Measurements from ENCODE around the gene COPE. TPM values are rescaled to one million over a fixed set of nuclear protein-coding genes. Genes with fewer than 3 reads are reported as not detected.

The COPE gene
- total RNA-seq, 1 donor from 2014 or later, result 331 TPM

DNA sequence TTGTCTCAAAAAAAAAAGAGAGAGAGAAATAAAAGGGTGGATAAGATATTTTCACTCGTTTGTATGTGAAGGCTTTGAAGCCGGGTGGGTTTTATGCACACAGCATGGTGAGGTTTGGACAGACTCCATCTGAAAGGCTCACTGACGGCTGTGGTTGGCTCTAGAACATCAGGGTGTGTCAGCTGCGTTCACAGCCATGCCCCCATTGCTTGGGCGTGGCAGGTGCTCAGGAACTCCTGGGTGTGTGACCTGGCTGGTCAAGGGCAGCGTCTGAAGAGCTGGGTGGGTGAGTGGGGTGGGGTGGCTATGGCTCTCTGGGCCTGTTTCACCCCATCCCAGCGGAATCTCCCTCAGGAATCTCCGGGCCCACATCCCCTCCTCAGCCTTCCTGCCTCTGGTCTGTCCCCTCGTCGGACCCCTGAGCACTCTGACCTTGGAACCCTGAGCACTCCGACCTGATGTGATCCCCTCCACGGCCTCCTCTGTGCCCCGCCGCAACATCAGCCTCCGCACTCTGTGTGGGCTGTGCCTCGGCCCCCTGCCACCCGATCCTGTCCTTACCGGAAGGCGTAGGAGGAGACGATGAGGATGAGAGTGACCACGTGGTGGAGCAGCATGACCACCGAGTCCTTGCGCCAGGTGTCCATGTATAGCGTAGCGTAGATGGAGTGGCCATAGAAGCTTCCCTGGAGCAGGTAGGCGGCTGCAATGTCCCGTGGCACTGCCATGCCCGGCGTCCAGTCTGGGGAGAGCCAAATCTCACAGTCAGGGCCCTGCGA, 35.5 kb downstream of the COPE start:
- no peak for DNase-seq (ENCODE audit: low read depth)
- TF ChIP-seq, protein P1, sequence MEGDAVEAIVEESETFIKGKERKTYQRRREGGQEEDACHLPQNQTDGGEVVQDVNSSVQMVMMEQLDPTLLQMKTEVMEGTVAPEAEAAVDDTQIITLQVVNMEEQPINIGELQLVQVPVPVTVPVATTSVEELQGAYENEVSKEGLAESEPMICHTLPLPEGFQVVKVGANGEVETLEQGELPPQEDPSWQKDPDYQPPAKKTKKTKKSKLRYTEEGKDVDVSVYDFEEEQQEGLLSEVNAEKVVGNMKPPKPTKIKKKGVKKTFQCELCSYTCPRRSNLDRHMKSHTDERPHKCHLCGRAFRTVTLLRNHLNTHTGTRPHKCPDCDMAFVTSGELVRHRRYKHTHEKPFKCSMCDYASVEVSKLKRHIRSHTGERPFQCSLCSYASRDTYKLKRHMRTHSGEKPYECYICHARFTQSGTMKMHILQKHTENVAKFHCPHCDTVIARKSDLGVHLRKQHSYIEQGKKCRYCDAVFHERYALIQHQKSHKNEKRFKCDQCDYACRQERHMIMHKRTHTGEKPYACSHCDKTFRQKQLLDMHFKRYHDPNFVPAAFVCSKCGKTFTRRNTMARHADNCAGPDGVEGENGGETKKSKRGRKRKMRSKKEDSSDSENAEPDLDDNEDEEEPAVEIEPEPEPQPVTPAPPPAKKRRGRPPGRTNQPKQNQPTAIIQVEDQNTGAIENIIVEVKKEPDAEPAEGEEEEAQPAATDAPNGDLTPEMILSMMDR (IDR thresholded peaks at IDR 0.05; ENCODE audit: insufficient read depth, low read length, severe bottlenecking), result no peak
- Histone ChIP-seq H3K36me3 (ENCODE audit: control insufficient read depth, insufficient read depth, low read length) (no peaks in the 10 kb centered on the region), H3K4me3 (ENCODE audit: low read depth, low read length) (no peak overlapping the region), H3K27me3 (ENCODE audit: control insufficient read depth, insufficient read depth, low read length) (no peaks in the 10 kb centered on the region)
- no peak for FAIRE-seq

DNA sequence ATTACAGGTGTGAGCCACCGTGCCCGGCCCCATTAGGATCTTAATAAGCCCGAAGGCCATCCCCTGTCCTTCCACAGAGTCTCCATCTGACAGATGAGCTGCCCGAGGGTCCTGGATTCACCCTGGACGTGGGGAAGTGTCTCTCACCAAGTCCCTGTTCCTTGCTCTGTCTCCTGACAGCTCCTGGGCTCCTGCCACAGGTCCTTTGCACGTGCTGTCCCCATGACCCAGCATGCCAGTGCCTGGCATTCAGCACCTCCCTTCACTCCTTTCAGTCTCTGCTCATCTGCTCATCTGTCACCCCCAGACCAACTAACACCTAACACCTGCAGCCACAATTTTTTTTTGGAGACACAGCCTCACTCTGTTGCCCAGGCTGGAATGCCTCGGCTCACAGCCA, 37.7 kb downstream of the COPE start:
- FAIRE-seq, result no peak
- DNase-seq (ENCODE audit: low read depth), result no peak
- Histone ChIP-seq H3K36me3 (ENCODE audit: control insufficient read depth, insufficient read depth, low read length) (no peaks in the 10 kb centered on the region), H3K27me3 (ENCODE audit: control insufficient read depth, insufficient read depth, low read length) (no peaks in the 10 kb centered on the region), H3K4me3 (ENCODE audit: low read depth, low read length) (no peak overlapping the region)
- TF ChIP-seq, protein P1 (IDR thresholded peaks at IDR 0.05; ENCODE audit: insufficient read depth, low read length, severe bottlenecking), result no peak

DNA sequence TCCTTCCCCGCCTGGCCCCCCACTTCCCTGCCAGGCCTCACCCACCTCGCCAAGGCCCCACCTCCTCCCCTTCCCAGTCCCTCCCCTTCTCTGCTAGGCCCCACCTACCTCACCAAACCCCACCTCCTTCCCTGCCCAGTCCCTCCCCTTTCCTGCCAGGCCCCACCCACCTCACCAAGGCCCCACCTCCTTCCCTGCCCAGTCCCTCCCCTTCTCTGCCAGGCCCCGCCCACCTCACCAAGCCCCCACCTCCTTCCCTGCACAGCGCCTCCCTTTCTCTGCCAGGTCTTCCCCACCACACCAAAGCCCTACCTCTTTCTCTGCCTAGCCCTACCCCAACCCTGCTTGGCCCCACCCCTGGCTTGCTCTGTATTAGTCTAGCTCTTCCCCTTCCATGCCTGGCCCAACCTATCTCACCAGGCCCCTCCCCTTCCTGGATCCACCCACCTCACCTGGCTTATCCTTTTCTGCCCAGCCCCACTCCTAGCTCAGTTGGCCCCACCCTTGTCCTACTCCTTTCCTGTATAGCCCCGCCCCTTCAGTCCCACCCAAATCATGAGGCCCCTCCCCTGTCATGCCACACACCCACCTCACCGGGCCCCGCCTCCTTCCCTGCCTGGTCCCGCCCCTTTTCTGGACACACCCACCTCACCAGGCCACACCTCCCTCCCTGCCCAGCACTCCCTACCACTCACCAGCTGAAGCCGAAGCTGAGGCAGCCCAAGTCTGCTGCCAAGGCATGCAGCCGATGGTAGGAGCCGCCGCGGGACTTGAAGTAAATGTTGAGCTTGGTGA, 39.4 kb downstream of the COPE start:
- TF ChIP-seq, protein P1 (IDR thresholded peaks at IDR 0.05; ENCODE audit: insufficient read depth, low read length, severe bottlenecking), result no peak
- no peak for FAIRE-seq
- Histone ChIP-seq H3K4me3 (ENCODE audit: low read depth, low read length) (no peak overlapping the region), H3K27me3 (ENCODE audit: control insufficient read depth, insufficient read depth, low read length) (no peaks in the 10 kb centered on the region), H3K36me3 (ENCODE audit: control insufficient read depth, insufficient read depth, low read length) (no peaks in the 10 kb centered on the region)
- peak; percentile 38 for DNase-seq (ENCODE audit: low read depth)

DNA sequence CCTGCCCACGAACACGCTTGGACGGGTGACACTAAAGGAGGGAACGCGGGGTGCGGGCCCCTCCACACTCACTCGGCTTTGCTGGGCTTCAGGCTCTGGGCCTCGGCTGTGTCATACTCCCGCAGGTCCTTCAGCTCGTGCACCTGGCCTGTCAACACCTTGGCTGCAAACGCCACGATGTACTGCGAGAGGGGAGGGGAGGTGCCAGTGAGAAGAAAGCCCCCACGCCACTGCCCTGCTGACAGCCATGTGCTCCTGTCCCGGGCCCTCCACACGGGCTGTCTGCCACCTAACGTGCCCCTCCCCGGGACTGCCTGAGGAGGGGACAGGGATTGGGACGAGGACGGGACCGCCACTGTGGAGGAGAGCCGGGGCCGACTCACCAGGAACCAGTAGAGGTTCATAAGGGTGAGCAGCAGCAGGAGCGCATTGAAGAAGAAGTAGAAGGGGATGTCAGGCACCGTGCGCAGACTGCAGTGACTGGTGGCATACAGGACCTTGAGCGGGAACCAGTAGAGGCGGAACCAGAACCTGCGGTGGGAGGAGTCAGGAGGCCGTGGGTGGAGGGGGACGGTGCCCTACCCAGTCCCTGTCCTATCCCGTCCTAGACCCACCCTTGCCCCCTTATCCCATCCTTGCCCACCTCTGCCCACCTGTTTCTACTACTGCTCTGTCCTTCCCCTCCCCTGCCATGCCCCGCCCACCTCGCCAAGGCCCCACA, 40.2 kb downstream of the COPE start:
- TF ChIP-seq, protein P1 (IDR thresholded peaks at IDR 0.05; ENCODE audit: insufficient read depth, low read length, severe bottlenecking), result no peak
- Histone ChIP-seq H3K27me3 (ENCODE audit: control insufficient read depth, insufficient read depth, low read length) (no peaks in the 10 kb centered on the region), H3K4me3 (ENCODE audit: low read depth, low read length) (no peak overlapping the region), H3K36me3 (ENCODE audit: control insufficient read depth, insufficient read depth, low read length) (no peaks in the 10 kb centered on the region)
- no peak for DNase-seq (ENCODE audit: low read depth)
- no peak for FAIRE-seq

DNA sequence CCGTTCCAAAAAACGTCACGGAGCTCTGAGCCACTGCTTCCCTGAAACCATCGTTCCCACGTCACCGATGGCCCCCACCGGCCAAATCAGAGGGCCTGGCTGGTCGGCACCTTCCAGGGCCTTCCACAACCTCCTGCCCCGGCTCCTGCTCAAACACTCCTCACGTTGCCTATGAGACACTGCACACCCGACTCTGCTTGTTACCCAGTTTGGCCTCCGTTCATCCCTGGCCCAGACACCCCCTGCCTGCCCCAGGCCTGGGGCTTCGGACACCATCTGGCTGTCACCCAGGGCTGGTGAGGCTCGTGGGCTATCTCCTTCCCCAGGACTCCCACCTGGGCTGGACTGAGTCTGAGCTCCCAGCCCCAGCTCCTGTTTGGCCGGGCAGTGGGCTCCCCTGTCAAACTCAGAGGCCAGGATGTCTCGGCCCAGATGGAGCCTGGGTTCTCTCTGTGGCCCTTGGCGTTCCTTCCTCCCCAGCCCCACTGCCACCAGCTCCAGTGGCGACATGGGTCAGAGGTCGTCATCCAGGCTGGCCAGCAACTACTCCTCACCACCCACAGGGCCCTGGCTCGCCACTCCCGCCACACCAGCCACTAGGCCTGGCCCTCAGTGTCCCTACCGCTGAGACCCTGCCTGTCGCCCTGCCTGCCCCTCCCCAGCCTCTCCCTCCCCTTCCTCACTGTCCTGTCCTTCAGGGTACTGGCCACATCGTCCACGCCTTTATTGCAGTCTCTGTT, 41.0 kb downstream of the COPE start:
- Histone ChIP-seq H3K27me3 (ENCODE audit: control insufficient read depth, insufficient read depth, low read length) (no peaks in the 10 kb centered on the region), H3K36me3 (ENCODE audit: control insufficient read depth, insufficient read depth, low read length) (no peaks in the 10 kb centered on the region), H3K4me3 (ENCODE audit: low read depth, low read length) (no peak overlapping the region)
- DNase-seq (ENCODE audit: low read depth) (no peak), FAIRE-seq (no peak)
- TF ChIP-seq, protein P1 (IDR thresholded peaks at IDR 0.05; ENCODE audit: insufficient read depth, low read length, severe bottlenecking), result no peak

Data from bronchial epithelial cell (primary cell).